ENCODE data around the gene CHSY3.

Gene CHSY3

DNA sequence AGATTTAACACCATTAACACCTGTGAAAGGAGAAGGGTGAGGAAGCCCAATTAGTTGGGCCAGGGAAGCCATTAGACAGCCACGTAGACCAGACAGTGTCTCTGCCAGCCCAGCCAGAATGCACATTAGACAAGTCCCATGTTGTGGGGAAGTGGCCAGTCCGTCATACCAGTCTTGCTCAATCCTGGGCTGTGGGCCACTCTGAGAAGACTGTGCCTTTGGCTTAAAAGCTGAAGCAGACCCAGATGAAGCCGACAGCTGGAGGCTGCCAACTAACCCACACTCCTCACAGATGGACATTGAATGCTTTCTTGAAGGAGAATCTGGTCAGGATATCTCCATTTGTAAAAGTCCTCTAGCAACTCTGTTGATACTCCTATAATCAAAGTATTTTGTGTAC lies 128.5 kb downstream of the CHSY3 start:
- no peak for DNase-seq

DNA sequence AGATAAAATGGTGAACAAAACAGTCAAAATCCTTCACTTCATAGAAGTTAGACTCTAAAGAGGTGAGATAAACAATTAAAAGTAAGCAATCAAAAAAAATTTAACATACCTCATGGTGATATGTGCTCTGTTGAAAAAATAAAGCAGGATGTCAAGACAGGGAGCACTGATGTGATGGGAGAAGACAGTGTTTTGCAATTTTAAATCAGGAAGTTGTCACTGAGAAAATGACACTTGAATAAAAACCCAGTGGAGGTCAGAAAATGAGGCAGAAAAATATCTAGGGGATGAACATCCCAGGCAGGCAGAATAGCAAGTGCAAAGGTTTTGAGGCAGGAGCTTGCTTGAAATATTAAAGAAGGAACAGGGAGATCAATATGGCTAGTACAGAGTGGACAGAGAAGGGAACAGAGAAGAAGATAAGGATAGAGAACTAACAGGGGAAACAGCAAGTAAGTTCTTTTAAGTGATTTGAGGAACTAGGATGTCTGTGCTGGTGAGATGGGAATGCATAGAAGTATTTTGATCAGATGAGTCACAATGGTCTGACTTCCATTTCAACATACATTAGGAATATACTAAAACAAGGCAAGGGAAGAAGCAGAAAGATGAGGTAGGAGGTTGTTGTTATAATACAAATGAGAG lies 130.4 kb downstream of the CHSY3 start:
- no peak for DNase-seq

DNA sequence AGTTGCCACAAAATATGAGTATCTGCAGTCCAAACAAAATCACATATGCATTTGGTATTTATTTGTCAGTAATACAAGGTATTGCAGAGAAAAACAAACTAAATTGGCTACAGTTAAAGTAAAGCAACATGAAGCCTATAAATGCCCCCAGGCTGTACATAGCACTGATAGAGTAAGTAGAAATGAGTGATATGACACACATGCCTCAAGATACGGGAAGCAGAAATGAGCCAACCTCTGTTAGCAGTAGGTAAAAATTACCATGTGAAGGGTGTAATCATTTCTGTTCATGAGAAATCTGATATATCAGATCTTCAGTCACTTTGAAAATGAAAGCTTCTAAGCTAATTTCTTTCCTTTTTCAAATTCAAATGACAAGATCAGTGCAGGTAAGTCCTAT lies 131.1 kb downstream of the CHSY3 start:
- no peak for DNase-seq

DNA sequence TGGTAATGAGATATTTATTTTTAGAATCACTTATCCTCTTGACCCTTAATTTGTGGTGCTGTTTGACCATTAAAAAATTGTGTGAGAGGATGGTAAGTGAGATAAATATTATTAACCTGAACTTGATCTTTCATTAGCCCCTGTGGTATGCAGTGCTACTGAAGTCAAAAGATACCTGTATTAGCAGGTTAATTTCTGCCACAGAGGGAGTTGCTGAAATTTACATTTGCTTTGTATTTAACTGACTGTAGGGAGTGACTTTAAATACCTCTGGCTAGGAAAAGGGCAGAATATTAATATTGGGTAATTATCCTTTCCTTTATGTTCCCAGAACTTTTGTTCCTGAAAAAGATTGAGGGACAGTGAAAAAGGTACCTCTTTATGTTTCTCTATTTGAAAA lies 133.6 kb downstream of the CHSY3 start:
- DNase-seq: no peak

DNA sequence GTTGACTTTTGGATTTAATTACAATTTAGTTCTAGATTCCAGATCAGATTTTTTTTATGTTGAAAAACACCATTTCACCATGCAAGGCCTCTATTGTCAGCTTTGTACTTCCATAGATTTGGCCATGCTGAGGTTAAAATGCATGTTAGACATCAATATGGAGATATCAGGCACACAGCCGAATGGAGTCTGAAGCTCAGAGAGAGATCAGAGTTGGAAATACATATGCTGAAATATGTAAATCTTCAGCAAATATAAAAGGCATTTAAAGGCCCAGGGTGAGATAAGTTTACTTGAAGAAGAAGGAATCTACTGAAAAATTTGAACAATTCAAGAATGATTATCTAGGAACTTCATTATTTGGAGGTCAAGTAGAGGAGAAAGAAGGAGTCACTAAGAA lies 139.6 kb downstream of the CHSY3 start:
- DNase-seq: no peak

DNA sequence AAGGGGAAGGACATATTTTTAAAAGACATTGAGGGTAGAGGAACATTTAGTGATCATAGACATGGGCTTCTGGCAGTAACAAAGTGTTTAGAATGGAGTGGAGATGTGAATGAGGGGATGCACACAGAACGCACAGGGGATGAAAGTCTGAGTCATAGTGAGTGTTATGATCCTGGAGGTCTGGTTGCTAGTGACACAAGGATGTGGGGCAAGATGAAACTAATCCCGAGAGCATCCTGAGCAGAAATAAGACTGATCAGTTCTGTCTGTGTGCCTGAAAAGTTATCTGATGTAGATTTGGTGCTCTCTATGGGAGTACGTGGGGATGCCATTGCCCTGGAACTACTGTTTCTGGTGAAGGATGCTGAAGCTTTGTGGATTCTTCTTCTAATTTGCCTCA lies 141.1 kb downstream of the CHSY3 start:
- DNase-seq: no peak

DNA sequence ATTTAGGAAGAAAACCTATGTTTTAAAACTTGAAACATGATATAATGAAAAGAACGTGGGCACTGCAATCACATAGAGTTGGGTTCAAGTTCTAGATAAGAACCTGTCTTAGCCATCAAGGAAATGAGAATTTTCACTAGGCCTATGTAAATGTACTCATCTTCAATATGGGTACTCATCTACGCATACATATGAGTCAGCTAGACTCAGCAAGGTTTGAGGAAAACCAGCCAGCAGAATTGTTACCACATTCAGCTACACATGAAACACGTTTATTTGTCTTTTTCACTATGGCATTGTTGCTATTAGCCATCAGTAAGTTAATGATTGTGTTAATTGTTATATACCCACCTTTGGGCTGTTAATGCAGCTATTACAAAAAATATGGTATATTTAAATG lies 146.3 kb downstream of the CHSY3 start:
- DNase-seq: no peak

DNA sequence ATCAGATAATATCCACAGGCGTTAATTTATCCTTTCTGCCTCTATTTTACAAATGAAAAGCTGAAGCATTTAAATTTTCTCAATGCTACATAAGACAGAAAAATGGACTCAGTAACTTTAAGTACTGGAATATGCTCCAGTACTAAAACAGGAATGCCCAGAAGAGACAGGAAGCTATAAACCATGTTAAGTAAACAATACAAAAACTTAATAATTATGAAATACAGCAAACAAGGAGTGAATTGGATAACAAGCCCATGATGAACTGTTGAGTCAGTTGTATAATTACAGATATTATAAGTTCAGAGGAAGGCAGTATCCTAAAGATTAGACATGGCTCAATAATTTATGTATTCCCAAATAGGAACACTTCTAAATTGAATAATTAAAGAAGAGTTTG lies 148.5 kb downstream of the CHSY3 start:
- no peak for DNase-seq

DNA sequence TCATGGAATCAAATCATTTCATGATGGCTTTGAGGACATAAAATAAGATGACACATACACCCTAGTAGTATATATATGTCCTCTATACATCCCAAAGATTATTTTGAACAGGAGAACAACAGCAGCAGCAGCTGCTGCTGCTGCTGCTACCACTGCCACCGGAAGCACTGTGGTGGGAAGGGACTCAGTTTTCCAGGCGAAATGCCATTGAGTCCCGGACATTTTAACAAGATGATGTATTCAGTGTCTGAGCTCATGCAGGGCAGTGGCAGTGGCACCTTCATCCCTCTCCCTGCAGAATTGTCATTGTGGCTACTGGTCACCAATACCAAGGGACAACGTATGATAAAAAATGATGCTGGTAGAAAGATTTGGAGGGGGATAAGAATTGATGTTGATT lies 151.3 kb downstream of the CHSY3 start:
- no peak for DNase-seq

DNA sequence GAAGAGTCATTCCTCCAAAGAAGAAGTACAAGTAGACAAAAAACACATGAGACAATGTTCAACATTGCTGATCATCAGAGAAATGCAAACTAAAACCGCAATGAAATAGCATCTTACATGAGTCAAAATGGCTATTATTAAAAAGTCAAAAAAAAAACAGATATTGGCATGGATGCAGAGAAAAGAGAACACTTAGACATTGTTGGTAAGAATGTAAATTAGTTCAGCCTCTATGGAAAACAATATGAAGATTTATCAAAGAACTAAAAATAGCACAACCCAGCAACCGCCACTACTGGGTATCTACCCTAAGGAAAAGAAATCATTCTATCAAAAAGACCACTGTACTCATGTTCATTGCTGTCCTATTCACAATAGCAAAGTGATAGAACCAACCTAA lies 157.5 kb downstream of the CHSY3 start:
- DNase-seq: no peak

DNA sequence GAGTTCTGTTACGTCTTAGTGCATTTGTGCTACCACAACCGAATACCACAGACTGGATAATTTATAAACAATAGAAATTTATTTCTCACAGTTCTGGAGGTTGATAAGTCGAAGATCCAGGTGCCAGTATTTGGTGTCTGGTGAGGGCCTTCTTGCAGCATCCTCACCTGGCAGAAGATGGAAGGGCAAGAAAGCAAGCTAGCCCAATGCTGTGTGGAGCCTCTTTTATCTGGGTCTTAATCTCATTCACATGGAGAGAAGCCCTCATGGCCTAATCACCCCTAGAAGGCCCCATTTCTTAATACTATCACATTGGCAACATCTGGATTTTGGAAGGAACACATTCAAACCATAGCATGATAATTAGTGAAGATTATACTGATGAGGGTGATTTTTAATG lies 159.3 kb downstream of the CHSY3 start:
- DNase-seq: no peak

DNA sequence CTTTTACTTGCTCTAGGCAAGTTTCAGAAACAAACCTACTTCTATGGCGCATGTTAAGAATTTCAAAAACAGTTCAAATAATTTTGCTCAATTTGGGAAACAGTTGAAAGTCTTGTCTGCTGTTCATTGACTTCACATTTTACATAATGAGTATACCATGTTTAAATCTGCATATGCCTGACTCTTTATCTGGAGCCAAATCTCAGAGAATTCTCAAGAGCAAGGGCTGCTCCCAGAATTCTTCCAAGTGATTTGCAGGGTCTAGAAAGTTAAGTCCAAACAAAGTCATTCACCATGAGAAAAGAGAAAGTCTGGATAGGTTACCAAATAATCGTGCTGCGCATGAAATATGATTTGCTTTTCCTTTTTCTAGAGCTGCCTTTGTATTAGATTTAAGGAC lies 160.2 kb downstream of the CHSY3 start:
- no peak for DNase-seq

DNA sequence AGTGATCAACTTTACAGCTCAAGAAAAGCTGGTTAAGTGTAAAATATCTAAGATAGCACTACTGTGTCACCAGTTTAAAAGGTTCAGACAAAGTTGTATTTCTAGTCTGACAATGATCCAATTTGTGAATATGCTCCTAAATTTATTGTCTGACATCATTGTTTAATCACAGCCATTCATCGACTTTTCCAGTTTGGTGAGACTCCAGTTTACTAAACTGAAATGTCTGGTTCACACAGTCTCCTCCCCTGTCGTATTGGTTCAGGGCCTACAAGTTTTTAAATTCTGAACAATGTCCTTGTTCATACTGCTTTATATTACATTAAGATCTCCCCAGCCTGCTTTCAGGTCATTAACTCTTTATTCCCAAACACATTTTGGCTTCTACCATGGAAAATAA lies 161.4 kb downstream of the CHSY3 start:
- no peak for DNase-seq

DNA sequence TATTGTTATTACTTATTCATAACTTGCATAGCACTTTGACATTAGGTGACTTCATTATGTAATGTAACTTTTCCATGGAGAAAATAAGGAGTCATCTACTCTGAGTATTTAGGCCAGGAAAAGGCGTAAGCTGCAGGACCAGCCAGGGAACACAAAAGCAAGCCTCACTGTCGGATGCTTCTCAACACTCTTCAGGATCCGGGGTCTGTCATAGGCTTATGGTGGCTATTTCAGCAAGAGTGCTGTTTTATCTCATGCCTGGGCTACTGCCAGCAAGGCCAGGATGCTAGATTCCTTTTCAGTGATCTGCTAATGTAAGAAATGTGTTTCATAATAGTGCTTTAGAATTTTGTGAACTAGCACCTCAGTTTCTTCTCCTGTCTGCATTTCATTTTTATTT lies 162.4 kb downstream of the CHSY3 start:
- no peak for DNase-seq

DNA sequence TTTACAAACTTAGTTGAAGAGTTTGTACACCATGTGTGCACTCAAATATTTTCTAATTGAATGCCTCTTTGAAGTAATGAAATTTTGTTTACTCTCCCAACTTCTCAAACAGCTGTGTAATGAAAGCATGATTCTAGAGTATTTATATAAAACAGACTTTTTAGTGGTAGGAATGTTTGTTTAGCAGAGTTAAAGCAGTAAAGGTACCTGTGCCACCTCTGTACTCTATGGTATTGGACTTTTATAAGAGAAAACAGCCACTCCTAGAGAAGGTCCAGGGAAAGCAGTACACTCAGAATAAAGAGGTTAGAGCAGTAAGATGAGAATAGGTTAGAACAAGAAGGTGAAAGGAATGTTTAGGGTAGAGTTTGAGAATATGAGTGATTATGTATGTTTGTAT lies 163.1 kb downstream of the CHSY3 start:
- DNase-seq: no peak

DNA sequence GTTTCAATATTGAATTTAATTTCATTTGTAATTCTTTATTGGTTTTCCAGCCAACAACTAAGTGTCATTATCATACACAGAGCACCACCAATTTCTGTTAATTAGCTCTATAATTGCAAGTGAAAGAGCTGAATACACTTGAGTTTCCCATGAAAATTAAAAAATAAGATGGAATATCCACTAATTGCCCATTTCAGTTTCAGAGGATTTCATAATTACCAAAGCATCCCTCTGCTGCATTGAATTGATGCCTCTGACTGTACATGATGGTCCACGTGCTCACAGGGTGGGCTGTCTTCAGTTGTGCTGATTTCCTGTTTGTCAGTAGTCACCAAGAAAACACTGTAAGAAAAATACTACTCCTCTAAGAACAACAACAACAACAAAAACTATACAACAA lies 163.8 kb downstream of the CHSY3 start:
- no peak for DNase-seq

DNA sequence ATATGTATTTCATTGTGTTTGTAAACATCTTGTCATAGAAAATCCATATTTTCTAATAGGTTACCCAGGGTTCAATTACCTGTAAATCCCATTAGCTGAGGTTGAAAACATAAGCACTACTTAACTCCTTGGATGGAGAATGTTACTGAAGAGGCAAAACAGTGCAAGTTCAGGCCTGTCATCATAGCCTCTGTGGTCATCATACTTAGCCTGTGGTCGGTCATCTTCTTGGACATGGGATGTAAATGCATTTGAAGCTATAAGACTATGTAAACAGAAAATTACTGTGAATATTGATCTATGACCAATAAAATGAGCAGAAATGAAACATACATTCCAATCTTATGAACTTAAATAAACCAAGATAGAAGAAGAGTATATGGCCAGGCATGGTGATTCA lies 164.7 kb downstream of the CHSY3 start:
- DNase-seq: no peak

DNA sequence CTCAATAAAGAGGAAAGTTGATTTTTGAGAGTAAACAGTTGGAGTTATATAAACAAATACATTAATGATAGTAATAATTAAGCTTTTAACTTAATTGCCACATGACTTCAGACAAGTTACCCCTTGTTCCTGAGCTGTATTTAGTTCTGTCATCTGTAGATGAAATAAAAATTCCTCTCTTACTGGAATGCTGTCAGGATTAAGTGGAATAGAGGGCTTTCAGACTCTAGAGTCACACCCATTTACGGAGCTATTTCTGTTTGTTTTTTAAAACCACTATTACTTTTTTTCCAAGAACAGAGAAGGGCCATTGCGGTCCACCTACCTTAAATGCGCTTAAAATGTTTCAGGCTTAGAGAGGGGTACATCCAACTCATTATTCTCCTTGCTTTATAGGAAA lies 170.6 kb downstream of the CHSY3 start:
- DNase-seq: no peak

DNA sequence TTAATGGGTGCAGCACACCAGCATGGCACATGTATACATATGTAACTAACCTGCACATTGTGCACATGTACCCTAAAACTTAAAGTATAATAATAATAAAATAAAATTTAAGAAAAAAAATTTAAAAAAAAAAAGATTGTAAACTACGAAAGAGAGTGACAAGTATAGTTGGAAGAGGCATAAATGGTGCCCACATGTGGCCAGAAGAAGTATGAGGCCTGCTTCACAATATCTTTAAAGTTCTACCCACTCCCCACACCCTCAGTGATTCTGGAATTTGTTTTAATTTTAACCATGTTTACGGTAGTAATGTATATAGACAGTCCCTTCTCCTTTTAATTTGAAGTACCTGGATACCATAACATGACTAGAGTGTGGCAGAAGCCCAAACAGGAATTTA lies 172.7 kb downstream of the CHSY3 start:
- DNase-seq: no peak

DNA sequence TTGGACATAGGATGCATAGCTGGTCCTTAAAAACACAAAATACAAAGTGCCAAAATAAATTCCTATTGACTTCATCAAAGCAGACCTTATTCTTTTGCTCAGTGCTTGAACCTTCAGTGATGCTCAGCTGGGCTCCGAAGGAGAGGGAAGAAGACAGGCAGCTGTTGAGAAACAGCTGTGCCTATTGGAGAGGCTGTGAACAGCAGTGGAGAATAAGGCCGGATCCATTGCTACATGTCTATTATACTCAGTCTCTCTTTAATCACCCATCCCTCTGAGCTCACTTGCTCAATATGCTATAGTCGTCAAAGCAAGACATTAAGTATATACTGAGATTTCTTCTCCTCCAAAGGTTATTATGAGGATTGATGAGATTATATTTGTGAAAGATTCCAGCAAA lies 174.4 kb downstream of the CHSY3 start:
- no peak for DNase-seq

DNA sequence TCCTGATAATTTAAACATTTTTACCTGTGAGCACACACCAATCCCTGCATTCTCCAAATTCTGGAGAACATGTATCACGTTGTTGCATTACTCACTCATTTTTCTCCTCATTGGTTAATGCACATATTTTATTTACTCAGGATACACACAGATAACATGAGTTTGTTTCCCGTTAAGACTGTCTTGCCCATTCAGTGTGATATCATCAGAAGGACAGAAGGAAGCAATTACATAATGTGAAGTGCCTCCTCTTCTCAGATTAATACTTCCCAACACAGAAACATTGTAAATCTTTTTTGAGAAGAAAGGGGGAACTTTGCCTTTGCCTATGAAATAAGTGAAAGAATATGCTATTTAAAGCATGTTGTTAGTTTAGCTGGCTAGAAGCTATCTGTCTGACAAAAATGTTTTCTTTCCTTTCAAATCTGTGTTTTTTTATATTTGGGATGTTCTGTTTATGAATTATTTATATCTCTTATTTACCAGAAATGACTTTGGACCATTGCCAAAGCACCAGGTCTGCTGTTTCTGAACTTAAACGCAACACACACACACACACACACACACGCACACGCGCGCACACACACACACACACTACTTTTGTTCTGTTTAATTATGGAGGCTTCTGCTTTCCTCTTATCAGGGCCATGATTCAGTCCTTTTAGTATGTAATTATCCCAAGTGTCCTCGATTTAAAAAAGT lies 186.5 kb downstream of the CHSY3 start:
- no peak for DNase-seq

DNA sequence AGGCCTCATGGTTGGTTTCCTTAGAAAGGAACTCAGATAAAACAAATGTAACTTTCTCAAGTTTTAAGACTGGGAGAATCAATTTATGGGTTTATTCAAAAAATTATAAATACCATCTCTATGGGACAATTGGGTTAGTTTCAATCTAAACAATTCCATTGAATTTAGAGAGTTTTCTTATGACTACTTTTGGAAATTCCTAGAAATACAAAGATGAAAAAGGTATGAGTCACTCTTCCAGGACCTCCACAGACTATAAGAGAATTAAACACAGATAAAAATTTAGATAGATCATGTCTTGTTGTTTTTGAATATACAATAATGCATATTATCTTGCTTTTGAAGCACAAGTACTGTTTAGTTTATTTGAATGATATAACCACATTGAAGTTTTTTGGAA lies 188.7 kb downstream of the CHSY3 start:
- DNase-seq: no peak

DNA sequence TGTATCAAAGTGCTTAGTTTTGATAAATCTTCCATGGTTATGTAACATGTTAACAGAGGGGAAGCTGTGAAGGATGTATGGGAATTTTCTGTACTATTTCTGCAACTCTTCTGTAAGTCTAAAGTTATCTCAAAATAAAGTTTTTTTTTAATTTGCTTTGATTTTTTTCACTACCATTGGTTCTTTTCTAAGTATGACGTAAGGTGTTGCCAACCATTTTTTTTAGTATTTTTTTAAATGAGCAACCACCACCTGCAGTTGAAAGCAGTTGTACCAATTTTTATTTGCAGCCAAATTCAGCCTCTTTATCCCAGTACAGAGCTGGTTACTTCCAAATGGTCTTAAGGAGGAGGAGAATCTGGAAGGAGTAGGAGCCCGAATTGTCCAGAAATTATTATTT lies 192.2 kb downstream of the CHSY3 start:
- DNase-seq: no peak

DNA sequence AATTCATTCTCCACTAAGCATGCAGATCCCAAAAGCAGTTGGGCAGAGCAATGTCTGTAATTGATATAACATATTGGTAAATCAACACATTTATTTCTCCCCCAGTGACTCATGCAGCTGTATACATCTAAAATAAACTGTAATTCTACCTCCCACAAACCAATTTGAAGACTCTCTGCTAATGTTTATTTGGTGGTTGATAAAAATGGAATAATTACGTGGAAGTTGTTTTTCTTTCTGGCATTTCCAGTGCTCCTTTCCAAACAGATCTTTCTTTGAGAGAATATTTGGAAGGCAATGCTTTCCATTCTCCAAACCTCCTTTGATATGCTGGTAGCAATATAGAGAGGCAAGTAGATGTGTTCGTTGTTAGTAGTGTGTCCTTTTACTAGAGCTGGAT lies 194.7 kb downstream of the CHSY3 start:
- DNase-seq: no peak

DNA sequence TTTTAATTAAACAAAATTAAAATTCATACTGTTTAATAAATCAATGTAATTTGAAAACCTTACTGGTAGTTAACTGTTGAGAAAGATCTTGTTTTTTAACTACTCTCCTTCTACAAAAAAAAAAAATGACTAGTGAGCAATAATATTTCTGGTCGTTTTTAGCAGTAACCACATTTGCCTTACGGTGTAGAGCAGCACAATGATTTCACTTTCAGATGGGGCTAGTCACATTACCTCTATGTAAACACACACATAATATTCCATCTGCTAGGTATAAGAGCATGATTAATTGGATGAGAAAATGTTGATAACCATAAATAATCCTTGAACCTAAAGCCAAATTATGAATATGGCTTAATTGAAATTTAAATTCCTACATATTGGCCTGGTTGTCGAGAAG lies 198.1 kb downstream of the CHSY3 start:
- DNase-seq: no peak
